WERI-Rb-1 (cell line): ENCODE measurements around the gene ESR2.
"Not testable (repeated sequence)": the region's sequence is repeated elsewhere in the genome, so short reads cannot be mapped to it uniquely, and the experiment has no call there.

Source experiments
- DNase-seq: peaks from one replicate; pipeline ENCODE4 v3.0.0-alpha.2; 2020
- H3K27ac ChIP-seq: fragments of 250-450 bp; sonication (Bioruptor Pico); 2 replicates; pipeline ENCODE4 v1.5.1; 2020; ENCODE audit warnings: mild to moderate bottlenecking, moderate library complexity
- H3K27me3 ChIP-seq: fragments of 250-450 bp; sonication (Bioruptor Pico); 2 replicates; pipeline ENCODE4 v1.5.1; 2021; ENCODE audit warnings: mild to moderate bottlenecking, low read depth, moderate library complexity; ENCODE audit not compliant: insufficient read depth, severe bottlenecking
- H3K36me3 ChIP-seq: fragments of 250-450 bp; sonication (Bioruptor Pico); 2 replicates; pipeline ENCODE4 v1.5.1; 2020; ENCODE audit warnings: mild to moderate bottlenecking, moderate library complexity
- H3K4me3 ChIP-seq: 2 replicates; pipeline ENCODE4 v1.5.1; 2011; ENCODE audit warnings: low read depth, mild to moderate bottlenecking, control low read depth, low read length
- H3K9me3 ChIP-seq: fragments of 250-450 bp; sonication (Bioruptor Pico); 2 replicates; pipeline ENCODE4 v1.5.1; 2021; ENCODE audit warnings: mild to moderate bottlenecking, moderate library complexity; ENCODE audit not compliant: severe bottlenecking
- TF ChIP-seq, protein P1 (sequence below): IDR thresholded peaks from 2 replicates; pipeline ENCODE4 v1.5.1; 2011; ENCODE audit warnings: low read depth, mild to moderate bottlenecking, control low read depth, inconsistent platforms, low read length

ESR2 gene

DNA sequence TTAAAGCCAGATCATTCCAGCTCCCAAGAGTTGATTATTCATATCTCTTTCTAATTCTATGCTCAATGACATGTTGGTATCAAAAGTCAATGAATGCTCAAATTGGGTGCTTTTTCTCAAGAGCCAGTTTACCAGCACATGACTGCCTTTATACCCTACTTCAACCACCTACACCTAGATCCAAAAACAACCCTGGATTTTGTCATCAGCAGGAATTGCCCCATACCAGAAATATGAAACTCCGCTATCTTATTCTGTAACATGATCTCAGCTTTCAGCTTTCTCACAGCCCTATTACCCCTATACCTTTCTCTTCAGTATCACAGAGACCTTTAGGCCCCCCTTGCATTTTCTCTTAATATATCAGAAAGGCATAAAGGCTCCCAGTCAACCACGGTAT lies 32.3 kb upstream of the ESR2 start:
- no peaks in the 10 kb centered on the region for H3K27me3 ChIP-seq
- DNase-seq: no peak
- no peaks in the 10 kb centered on the region for H3K36me3 ChIP-seq
- TF ChIP-seq, protein P1, sequence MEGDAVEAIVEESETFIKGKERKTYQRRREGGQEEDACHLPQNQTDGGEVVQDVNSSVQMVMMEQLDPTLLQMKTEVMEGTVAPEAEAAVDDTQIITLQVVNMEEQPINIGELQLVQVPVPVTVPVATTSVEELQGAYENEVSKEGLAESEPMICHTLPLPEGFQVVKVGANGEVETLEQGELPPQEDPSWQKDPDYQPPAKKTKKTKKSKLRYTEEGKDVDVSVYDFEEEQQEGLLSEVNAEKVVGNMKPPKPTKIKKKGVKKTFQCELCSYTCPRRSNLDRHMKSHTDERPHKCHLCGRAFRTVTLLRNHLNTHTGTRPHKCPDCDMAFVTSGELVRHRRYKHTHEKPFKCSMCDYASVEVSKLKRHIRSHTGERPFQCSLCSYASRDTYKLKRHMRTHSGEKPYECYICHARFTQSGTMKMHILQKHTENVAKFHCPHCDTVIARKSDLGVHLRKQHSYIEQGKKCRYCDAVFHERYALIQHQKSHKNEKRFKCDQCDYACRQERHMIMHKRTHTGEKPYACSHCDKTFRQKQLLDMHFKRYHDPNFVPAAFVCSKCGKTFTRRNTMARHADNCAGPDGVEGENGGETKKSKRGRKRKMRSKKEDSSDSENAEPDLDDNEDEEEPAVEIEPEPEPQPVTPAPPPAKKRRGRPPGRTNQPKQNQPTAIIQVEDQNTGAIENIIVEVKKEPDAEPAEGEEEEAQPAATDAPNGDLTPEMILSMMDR: no peak
- H3K9me3 ChIP-seq: no peaks in the 10 kb centered on the region
- no peak overlapping the region for H3K27ac ChIP-seq
- H3K4me3 ChIP-seq: no peak overlapping the region

DNA sequence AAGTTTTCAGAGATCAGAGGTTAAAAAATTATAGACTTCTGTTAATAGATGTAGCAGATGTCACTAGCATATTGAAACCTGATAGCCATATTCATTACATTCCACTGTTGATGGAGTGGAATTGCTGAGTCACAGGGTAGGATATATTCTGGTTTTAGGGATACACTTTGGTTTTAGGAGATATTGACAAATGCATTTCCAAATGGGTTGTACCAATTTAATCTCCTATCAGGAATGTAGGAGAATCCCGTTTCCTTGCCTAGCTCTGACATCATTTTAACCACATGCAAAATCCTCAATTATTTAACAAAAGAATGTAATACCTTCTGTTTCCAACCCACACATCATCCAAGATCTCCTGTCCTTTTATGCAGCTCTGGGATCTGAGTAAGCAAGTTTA lies 30.7 kb upstream of the ESR2 start:
- Histone ChIP-seq H3K27me3 (no peaks in the 10 kb centered on the region), H3K4me3 (no peak overlapping the region), H3K36me3 (no peaks in the 10 kb centered on the region), H3K27ac (no peak overlapping the region), H3K9me3 (no peaks in the 10 kb centered on the region)
- no peak for DNase-seq
- TF ChIP-seq, protein P1: no peak

DNA sequence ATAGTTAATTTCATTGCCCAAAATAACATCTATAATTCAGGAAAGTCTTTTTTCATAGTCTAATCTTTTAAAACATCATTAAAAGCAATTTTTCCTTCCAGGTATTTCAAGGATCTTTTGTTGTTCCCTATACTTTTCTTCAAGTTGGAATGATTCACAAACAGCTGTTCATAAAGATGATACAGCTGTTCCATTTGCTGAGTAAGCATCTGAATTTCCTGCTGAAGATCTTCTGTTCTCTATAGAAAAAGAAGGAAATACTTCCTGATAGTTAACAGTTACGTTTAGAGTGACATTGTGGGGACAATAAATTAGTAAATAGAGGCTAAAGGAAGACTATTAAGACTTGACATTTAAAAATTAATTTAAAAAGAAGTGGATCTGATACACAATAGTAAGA lies 30.3 kb upstream of the ESR2 start:
- H3K9me3 ChIP-seq: no peaks in the 10 kb centered on the region
- no peaks in the 10 kb centered on the region for H3K27me3 ChIP-seq
- no peak for DNase-seq
- no peak overlapping the region for H3K27ac ChIP-seq
- no peaks in the 10 kb centered on the region for H3K36me3 ChIP-seq
- no peak overlapping the region for H3K4me3 ChIP-seq
- TF ChIP-seq, protein P1: no peak

- not testable (repeated sequence) for H3K27me3 ChIP-seq, H3K36me3 ChIP-seq, H3K9me3 ChIP-seq, DNase-seq, H3K27ac ChIP-seq, H3K4me3 ChIP-seq
Measured at GRCh38 chr14:64320362-64320761, 26.2 kb upstream of the ESR2 start.

DNA sequence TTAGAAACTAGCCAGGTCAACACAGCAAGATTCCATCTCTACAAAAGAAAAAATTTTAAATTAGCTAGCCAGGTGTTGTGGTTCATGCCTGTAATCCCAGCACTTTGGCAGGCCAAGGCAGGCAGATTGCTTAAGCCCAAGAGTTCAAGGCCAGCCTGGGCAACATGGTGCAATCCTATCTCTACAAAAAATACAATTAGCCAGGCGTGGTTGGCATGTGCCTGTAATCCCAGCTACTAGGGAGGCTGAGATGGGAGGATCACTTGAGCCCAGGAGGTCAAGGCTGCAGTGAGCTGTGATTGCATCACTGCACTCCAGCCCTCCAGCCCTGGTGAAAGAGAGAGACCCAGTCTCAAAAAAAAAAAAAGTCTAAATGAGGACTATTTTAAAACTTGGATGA lies 24.5 kb upstream of the ESR2 start:
- H3K9me3 ChIP-seq, H3K4me3 ChIP-seq, H3K27me3 ChIP-seq, H3K27ac ChIP-seq, DNase-seq, H3K36me3 ChIP-seq: not testable (repeated sequence)

DNA sequence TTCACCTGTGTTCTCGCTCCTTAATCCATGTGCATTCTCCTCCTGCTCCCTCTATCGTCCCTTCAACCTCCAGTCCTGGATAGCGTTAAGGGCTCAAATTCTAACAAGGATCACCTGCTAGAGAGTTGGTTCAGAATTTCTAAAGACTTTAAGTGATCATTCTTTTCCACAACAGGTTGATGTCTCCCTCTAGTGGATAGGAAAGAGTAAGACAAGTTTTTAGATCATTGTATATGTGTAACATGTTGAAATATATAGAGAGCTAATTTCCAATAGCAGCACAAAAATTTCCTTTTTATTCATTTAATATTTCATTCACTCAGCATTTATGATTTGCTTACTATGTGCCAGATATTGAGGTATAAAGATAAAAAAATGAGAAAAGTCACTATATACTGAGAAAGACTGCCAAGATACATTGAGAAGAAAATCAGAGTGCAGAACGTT lies 9.3 kb upstream of the ESR2 start:
- H3K27me3 ChIP-seq: no peaks in the 10 kb centered on the region
- H3K4me3 ChIP-seq: no peak overlapping the region
- H3K27ac ChIP-seq: no peak overlapping the region
- TF ChIP-seq, protein P1: peak; percentile 44
- DNase-seq: no peak
- no peaks in the 10 kb centered on the region for H3K36me3 ChIP-seq
- H3K9me3 ChIP-seq: no peaks in the 10 kb centered on the region

DNA sequence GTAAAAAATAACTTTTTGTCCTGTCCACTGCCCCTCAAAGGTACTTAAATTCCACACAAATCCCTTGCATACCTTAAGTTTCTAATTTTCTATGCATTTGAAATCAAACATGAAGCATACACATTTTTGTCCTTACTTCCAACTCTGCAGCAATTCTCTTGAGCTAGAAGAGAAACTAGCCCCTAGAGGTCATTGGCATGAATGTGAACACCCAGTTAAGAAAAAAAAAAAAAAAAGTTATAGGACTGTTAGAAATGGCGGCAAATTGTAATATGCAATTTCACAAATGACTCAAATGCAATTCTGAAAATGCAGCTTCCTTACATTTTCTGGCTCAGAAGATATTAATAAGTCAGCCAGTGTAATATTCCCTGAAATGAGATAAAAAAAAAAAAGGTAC lies 4.6 kb upstream of the ESR2 start:
- DNase-seq: no peak
- Histone ChIP-seq H3K27me3 (no peaks in the 10 kb centered on the region), H3K27ac (no peak overlapping the region), H3K36me3 (no peaks in the 10 kb centered on the region), H3K9me3 (no peaks in the 10 kb centered on the region), H3K4me3 (no peak overlapping the region)
- TF ChIP-seq, protein P1: no peak
